HG03196 (cell line): ENCODE measurements around the gene ERBB2.
"Not testable (repeated sequence)": the region's sequence is repeated elsewhere in the genome, so short reads cannot be mapped to it uniquely, and the experiment has no call there.

Experiments
- ATAC-seq: cut with Tn5 transposase; IDR thresholded peaks from one replicate; pipeline ENCODE4 v1.9.1; 2021; ENCODE audit not compliant: unreplicated experiment

Gene ERBB2

DNA sequence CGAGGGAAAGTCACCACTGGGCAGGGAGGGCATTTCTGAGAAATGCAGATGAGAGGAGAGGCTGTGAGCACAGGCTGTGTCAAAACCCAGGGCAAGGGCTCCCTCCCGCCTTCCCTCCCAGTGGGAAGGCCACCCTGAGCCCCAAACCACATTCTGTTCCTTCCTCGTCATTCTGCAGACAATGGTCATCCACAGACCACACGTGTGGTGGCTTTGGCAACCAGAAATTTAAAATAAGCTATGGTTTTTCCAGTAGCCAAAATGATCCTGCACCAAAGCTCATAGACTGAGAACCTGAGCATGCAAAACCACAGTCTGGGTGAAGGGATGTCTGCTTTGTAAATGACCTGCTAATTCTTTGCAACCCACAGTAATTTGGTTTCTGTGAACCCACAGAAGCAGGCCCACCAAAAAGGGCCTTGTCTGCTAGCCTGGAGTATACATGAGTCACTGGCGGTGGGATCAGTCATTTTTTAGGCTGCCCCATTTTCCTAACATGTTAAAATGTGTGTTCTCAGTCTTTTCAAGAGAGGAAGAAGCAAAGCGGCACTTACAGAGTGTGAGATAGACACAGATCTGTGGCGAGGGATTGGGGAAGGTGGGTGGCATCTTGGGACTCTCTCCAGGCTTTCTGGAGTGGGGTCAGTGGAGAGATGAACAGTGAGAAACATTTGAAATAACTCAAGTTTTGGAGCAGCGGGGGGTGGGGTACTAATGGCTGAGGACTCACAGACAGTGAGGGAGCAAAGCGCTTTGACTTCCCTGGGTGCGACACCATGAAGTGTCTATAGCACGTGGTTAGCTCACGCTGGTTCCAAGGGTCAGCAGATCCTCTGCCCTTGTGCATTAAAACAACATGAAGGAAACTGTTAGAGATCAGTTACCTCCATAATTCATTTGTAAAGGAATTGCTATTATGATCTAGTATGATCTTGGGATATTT, 58.3 kb downstream of the ERBB2 start:
- no peak for ATAC-seq

DNA sequence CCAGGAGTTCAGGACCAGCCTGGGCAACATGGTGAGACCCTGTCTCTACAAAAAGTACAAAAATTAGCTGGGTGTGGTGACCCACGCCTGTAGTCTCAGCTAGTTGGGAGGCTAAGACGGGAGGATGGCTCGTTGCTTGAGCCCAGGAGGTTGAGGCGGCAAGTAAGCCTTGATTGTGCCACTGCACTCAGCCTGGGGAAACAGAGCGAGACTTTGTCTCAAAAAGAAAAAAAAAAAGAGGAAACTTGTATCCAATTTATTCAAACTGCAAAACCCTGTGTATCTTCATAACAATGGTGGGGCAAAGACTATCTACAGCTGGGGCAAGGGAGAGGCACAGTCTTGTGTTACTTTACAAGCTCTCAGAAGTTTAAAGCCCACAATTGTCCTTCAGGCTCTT, 59.3 kb downstream of the ERBB2 start:
- ATAC-seq: no peak

DNA sequence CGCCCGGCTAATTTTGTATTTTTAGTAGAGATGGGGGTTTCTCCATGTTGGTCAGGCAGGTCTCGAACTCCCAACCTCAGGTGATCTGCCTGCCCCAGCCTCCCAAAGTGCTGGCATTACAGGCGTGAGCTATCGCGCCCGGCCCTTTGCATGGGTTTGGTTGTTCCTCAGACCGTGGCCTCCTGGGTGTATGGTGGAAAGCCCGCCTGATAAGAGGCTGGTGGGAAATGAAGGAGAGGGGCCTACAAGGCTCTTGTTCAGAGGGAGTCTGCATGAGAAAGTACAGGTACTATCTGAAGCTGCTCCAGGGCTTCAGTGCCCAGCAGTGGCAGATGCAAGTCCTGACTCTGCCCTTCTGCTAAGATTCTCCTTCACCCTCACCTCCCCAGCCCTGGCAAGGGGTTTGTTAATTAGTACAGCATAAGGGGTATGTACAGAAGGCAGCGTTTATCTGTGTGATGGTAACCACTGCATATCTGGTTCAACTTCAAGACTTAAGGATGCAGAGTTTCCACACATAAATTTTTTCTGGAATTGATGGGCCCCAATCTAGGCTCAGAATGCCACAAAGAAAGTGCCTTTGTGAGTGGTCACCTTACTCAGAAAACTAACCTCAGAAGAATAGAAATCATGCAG, 62.1 kb downstream of the ERBB2 start:
- ATAC-seq: no peak

DNA sequence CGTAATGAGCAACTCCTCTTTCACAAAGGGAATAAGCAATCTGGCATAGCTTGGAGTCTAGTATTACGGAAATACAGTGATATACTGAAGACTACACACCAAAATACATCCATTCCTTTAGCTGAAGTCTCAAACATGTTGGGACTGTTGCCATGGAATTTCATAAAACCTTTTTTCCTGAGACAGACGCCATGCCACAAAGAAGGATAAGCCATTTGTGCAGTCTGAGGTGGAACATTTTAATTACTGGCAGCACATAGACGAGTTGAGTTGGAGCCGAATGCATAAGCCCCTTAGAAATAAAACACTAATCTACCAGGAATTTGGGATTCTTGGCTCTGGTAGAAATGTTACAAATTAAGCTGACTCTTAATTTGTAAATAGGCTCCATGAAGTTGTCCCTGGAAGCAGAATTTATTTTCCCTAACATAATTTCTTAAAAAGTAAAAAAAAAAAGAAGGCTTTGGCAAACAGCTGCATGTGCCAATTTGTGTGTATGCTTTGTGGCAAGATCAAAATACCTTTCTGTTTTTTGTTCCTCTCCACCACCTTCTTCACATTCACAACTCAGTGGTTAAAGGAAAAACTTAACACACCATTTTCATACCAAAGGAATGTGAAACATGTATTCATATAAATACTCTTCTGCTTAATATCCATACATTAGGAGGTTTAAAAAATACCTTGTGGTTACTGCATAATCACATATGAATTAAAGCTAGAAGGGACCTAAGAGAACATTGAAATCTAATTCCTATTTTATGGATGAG, 63.4 kb downstream of the ERBB2 start:
- no peak for ATAC-seq

DNA sequence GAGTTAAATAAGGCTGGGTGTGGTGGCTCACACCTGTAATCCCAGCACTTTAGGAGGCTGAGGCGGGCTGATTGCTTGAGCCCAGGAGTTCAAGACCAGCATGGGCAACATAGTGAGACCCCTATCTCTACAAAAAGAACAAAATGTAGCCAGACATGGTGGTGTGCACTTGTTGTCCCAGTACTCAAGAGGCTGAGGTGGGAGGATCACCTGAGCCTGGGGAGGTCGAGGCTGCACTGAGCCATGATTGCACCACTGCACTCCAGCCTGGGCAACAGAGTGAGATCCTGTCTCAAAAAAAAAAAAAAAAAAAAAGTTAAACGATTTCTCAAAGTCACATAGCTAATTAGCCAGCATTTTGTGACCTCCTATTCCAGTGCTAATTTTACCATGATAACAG, 64.3 kb downstream of the ERBB2 start:
- not testable (repeated sequence) for ATAC-seq

DNA sequence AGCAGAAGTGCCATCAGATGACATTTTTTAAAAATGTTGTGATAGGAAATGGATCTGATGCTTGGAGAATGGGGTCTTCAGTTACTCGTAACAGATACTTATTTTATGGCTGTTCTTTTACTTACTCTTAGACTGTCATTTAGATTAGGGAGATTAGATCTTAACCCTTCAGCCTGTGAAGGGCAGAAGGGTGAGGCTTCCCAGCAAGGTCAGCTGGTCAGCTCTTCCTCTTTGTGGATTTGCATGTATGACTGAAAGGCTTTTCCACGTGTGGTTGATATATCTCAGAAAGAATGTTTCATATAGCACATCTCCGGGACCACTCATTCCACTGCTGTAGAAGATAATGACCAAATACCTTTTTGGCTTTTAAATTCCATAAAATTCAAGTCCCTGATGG, 65.3 kb downstream of the ERBB2 start:
- ATAC-seq: no peak

DNA sequence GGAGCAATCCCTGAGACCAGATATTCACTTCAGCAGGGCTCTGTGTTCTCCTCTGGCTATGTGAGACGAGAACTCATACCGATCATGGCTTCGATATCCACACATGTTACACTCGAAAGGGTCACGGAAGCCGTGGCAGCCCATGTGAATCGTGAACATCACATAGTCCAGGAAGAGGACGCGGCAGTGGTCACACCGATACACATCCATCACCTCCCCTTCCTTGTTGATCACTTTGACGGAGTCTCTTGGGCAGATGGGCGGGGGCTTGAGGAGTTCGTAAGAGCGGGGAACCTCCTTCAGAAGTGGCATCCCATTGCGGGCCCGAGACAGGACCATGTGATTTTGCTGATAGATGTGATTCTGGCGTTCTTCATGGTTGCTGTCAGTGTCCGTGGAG, 65.9 kb downstream of the ERBB2 start:
- no peak for ATAC-seq

DNA sequence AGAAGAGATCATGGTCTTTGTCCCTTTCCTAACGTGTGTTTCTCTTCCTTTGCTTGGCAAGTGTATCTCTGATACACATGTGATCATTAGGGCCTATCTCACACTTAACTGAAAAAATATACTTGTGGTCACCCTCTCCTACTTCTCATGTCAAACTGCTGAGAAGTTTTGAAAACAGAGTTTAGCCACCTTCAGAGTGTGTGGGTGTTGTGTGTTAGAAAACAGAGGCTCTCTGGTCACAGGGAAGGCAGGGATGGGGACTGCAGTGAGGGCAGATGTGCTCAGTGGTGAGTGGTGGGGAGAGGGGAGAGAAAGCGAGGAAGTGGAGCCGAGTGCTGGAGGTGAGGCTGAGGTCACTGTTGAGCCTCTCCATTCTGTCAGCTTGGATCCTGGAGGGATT, 67.3 kb downstream of the ERBB2 start:
- no peak for ATAC-seq

DNA sequence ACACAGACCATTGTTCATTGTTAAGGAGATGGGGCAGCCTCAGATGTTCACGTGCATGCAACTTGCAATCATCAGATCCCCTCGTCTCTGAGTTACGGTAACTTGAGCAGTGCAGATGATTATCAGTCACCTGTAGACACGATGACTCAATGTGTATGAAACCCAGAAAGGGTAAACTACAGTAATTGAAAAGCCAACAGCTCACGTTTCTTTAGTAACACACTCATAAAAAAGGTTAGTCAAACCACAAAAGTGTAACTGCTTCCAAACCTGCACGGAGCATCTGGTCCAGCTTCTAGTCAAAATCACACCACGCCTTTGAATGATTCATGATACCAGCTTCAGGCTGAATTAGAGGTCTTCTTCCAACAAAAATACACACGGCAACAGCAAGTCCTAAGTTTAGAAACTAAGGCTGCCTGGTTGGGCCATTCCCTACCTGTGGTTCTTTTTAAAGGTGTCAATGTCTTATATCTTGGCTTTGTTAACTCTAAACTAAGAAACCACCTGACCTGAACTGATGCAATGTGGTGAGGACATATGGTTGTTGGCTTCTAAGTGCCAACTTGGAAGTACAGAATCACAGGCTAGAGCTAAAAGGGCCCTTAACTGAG, 70.2 kb downstream of the ERBB2 start:
- ATAC-seq: peak; percentile 49

DNA sequence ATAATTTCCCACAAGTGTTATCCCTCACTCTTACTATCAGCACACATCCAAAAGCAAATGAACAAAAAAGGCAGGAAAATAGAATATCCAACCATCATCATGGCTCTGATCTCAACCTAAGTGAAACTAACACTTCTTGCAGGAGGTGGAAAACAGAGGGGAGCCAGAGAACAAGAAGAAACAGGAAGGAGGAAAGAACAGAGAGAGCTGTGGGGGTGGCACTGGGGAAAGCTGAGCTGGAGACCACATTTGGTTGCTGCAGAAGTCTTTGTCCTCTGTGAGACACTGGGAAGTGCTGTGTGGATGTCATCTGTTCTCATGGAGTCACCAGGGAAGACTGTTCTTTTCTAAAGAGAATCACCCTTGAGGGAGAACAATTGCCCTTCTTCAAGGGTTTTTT, 72.6 kb downstream of the ERBB2 start:
- no peak for ATAC-seq

DNA sequence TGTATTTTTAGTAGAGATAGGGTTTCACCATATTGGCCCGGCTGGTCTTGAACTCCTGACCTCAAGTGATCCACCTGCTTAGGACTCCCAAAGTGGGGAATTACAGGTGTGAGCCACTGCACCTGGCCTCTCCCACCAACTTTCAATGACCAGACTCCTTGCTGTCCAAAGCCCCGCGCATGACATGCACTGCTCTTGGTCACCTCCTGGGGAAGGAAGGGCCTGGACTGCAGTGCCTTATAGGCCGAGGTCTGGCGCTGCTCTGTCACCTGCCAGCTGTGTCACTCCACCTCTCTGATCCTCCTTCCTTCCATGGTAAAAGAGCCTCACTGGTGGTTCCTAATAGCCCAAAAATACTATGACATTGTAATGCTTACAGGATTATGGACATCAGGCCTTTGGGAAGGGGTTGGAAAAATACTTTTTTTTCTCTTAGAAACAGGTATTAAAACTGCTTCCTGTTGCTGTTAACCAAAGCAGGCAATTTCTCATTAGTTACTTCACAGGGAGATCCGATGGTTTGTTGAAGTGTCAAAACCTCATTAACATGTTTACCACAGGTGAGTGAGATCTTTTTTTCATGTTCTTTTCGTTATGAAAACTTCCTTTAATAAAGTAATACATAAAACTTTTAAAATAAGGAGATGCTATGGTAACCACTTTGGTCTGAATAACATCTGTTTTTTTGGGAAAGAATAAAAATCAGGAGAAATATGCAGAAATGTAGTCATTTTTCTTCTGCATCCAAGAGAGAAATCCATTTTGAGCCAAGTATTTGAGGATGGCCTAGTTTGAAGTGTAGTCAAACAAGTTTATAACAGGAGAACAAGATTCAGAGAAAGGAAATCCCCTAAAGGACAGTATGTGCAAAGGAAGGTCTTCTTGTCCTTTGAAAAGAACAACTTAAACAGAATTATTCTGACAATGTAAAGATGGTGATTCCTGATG, 73.4 kb downstream of the ERBB2 start:
- ATAC-seq: no peak

DNA sequence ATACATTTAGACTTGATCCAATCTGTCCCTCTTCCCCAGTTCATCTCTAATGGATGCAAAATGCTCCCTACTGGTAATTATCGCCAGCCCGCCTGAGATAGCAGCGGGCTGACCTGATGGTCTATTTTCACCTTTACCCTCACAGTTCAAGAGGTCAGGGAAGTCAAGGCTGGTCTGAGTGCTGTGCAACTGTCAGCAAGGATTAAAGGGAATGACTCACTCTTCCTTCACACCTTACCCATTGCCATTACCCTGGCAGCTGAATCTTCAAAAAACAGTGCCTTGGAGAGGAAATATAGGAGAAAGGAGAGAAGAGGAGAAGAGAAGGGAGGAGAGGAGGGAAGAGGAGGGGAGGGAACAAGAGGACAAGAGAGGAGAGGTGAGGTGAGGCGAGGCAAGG, 74.2 kb downstream of the ERBB2 start:
- ATAC-seq: no peak

DNA sequence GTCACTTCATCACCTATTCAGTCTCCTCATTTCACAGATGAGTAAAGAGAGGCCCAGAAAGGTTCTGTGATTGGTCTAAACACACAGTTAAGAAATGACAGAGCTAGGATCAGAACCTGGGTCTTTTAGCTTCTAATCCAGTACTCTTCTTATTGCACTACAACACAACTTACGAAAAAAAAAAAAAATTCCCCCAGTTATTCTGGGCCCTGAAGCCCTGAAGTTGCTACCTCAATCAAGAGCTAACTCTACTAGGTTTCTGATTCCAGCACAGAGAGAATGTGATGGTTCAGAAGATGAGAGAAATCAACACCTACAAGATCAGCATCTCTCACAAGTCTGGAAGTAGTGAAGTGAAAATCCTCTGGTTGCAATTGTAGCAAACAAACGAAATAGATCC, 75.2 kb downstream of the ERBB2 start:
- ATAC-seq: no peak

DNA sequence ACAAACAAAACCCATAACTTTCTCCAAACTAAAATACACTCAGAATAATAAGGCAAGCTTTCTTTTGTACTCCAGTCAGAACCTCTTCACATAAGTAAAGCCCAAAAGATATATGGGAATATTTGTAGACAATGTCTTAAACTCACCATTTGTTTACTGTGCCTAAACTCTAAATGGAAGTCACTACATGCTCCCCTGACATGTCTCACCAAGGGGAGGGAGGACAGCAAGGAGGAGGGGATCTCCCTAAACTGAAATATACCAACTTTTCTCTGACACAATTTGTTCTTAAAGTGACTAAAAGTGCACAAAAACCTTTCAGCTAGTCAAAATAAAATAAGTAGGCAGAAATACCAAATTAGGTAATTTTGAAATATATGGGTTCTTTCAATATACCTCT, 76.4 kb downstream of the ERBB2 start:
- no peak for ATAC-seq

DNA sequence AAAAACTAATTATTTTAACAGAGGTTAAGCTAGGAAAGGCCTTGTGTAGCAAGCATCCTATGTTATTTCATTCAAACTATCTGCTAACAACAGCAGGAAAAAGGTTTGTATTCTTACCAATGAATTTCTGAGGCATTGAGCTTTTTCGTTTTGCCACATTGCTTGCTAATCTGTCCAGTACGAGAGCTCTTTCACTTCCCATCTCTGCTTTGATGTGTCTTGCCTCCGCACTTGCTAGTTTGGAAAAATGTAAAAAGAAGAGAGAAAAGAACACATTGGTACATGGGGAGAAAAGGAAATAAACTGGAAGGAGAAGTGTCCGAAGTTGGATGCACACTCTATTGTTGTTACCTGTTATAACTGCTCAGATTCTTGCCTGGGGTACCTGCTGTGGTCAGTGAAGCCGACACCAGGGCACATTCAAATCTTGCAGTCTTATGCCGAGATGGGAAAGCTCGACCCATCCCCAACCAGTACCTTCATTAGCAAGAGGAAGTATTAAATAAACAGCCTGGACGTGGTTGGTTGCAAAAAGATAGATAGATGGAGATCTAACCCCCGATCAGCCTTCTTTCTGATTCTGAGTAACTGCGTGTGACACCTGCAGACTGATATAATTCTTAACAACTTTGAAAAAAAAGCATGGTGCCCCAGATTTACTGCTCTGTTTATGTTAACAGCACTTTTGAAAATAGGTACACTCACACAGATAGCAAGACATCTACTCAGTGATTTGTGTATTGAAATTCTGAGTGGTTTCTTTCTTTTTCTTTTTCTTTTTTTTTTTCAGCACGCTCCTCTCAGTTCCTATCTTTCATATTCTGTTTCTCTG, 77.9 kb downstream of the ERBB2 start:
- ATAC-seq: peak; percentile 42
